ENCODE results near the gene NSG1.

The NSG1 gene

DNA sequence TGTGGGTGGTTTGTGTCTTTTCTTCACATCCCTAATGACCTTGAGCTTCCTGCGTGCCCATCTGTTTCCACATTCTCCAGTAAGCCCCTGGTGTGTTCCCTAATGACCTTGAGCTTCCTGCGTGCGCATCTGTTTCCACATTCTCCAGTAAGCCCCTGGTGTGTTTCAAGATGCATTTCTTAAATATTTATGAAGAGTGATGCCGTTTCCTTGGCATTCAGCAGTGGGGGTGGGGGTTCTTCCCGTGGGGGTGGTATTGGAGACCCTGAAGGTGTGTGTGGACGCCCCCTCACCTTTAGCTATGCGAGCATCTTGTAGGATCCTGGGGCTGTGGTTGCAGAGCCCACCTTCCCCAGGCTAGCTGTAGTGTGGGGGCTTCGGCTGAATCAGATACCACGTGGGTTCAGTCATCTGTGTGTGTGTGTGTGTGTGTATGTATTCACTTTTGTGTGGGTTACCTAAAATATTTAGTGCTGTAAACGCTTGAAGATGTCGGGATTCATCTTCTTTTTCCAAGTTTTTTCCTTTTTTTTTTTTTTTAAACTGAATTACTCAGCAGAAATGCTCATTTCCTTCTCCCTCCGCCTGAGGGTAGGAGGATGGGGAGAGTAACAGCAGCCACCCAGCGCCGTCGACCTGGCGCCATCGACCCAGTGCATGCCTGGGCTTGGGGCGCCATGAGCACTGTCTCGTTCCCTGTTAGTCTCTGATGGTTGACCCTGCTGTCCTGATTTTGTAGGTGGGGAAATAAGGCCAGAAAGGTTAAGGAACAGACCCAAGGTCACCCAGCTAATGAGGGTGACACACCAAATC is 9.9 kb downstream of the NSG1 start:
- DNase-seq: no peak

DNA sequence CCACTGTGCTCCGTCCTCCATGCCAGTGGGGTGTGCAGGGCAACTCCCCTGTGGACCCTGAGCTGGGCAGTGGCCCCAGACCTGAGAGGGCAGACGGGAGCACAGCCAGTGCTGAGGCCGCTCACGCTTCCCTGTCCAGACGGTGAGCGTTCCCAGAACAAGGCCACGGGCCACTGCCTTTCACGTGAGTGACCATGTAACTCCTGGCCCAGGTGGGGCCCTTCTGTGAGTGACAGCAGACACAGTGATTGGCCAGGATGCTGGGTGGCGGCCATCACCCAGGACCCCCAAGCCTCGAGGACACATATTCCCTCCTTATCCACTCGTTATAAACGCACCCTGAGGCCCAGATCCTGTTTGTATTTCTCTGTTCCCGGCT is 10.5 kb downstream of the NSG1 start:
- no peak for DNase-seq

GRCh38 chr4:4398430-4398829 is 11.5 kb downstream of the NSG1 start:
- DNase-seq: no peak

DNA sequence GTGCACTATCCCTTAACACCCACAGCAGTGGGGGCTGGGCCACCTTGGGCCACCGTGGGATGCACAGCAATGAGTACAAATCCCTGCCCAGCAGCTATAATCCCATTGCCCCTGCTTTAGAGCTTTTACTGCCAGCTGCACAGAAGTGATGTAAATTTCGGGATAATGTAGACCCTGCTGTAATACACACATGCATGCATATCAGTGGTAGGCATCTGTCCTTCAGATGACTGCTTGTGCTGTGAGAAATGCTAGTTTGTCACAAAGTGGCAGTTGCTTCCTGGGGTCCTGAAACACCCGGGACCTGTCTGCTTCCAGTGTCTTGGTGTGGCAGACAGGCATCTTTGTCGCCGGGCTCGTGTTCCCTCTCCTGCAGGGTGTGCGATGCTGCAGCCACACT is 14.1 kb downstream of the NSG1 start:
- DNase-seq: no peak

- no peak for DNase-seq
These were observed 16.1 kb downstream of the NSG1 start for GRCh38 chr4:4402966-4403365.

DNA sequence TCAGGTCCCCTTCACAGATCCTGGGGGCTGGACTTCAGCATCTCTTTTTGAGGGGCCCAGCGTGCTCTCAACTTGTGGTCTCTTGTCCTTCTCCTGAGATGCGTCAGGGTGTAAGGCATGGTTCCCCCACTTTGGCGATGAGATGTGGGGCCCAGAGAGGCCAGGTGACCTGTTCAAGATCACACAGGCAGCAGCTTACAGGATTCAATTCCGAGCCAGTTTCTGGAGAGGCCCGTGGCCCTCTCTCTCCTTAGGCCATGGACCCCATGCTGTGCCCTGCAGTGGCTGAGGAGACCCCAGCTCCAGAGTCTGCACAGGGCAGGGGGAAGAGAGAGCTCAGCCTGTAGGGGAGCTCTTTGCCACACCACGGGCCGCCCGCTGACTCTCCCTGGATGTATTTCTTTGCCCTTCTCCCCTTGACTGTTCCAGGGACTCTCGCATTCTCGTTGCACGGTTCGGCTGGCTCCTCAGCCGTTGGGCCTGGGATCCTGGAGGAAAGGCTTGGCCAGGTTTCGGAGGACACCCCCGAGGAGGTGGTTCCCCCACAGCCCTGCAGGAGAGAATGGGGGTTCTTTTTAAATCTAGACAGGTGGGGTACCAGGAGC is 18.6 kb downstream of the NSG1 start:
- DNase-seq: no peak

DNA sequence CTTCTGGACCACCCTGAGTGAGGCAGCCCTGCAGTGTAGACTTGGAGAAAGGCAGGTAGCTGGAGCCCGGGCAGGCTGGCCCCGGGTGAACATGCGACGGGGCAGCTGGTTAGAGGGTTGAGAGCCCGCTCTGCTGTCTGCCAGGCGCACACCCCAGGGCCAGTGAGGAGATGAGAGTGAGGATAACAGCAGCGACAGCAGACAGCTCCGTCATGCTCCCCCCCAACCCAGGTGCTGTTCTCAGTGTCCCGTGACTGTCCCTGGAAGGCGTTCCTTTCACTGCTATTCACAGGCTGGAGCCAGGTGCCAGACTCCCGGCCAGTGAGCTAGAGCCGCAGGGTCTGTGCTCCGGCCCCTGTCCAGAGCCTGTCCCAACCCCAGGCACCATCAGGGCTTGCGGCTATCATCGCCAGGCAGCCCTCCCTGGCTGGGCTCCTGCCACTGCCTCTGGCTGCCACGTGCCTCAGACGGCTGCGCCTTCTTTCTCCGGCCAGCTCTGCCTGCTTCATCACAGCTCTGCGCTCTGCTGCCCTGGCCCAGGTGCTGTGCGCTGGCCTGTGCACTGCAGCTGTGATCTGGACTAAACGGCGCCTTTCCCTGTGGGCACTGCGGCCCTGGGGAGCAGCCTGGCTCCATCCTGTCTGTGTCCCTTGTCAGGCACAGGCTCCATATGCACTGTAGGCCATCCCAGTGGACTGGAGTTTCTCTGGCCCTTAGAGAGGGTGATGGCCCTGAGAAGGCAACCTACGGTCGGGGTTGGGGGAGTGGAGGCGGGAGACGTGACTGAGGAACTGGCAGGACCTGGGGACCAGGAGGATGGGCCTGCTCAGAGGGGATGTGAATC is 19.8 kb downstream of the NSG1 start:
- DNase-seq: no peak

GRCh38 chr4:4407299-4408131 is 20.6 kb downstream of the NSG1 start:
- no peak for DNase-seq

GRCh38 chr4:4408132-4408523 is 21.2 kb downstream of the NSG1 start:
- DNase-seq: no peak

DNA sequence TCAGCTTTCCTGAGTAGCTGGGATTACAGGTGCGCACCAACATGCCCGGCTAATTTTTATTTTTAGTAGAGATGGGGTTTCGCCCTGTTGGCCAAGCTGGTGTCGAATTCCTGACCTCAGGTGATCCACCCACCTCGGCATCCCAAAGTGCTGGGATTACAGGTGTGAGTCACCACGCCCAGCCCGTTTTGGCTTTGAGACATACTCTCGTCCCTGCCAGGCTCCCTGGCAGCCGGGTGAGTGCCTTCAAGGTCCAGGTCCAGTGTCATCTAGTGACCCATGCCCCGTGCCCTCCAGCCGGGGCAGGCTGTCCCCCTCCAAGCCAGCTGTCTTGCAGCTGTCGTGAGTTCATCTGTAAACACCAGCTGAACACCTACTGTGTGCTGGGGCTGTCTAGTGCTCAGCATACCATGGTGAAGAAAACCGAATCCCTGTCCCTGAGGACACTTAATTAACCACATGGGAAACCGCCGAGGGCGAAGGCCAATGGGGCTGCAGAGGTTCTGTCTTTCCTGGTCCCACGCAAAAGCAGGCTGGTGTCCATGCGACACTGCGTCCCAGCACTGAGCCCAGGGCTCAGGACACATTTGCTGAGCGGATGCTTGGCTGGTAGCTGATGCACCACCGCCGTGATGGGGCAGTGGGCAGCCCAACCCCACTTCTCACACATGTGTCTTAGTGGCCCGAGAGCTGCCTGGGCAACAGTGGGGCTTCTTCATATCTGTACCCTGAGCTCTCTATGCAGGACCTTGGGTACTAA is 21.9 kb downstream of the NSG1 start:
- DNase-seq: no peak

DNA sequence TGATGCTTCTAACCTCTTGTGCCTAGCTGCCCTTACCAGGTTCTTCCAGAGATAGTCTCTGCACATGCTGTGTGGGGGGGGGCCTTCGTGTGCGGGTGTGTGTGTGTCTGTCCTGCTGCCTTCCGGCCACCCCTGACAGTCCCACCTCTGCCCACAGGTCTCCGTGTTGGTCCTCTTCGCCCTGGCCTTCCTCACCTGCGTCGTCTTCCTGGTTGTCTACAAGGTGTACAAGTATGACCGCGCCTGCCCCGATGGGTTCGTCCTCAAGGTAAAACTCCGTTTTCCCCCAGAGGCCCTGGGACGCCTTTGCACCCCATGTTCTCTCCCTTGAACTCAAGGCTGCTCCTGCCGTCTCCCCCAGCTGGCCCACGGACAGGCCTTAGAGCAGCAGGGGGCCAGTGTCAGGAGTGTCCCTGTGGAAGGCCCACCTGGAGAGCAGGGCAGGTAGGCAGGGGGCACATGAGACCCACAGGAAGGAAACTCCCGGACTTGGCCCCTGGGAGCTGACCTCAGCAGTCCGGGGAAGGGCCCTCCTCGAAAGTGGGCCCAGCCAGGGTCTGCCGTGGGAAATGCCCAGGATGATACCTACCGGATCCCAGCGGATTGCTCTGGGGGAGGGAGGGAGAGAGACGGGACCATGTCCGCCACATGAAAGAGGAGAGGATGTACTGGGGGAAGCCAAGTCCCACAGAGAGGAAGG is 22.7 kb downstream of the NSG1 start:
- no peak for DNase-seq

DNA sequence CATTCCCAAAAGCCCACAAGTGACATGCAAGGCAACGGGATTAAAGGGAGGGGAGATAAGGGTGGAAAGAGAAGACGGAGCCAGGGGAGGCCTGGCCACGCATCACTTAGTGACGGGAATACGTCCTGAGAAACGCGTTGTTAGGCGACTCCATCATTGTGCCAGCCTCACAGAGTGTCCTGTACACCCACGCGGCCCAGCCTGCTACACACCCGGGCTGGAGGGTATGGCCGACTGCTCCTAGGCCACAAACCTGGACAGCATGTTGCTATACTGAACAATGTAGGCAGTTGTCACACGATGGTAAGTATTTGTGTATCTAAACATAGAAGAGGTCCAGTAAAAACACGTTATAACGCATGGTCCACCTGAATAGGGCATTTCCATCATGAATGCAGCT is 23.4 kb downstream of the NSG1 start:
- no peak for DNase-seq

- DNase-seq: no peak
These were observed 25.0 kb downstream of the NSG1 start for GRCh38 chr4:4411906-4412305.

GRCh38 chr4:4412641-4413372 is 25.9 kb downstream of the NSG1 start:
- DNase-seq: no peak

DNA sequence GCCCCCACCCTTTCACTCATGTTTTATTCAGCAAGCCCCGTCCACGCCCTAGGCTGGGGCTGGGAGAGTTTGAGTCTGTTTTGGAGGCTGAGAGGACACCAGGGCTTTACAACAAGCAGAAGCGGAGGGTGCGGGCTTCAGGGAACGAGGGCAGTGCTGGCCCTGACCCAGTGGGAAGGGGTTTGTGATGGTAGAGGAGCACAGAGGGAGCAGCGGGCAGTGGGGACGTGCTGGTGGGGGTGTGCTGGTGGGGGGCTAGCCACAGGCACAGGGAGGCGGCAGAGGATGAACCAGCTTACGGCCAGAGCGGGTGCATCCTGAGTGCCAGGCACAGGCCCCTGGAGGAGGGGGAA is 26.4 kb downstream of the NSG1 start:
- no peak for DNase-seq

- no peak for DNase-seq
These were observed 26.9 kb downstream of the NSG1 start for GRCh38 chr4:4413806-4414205.

DNA sequence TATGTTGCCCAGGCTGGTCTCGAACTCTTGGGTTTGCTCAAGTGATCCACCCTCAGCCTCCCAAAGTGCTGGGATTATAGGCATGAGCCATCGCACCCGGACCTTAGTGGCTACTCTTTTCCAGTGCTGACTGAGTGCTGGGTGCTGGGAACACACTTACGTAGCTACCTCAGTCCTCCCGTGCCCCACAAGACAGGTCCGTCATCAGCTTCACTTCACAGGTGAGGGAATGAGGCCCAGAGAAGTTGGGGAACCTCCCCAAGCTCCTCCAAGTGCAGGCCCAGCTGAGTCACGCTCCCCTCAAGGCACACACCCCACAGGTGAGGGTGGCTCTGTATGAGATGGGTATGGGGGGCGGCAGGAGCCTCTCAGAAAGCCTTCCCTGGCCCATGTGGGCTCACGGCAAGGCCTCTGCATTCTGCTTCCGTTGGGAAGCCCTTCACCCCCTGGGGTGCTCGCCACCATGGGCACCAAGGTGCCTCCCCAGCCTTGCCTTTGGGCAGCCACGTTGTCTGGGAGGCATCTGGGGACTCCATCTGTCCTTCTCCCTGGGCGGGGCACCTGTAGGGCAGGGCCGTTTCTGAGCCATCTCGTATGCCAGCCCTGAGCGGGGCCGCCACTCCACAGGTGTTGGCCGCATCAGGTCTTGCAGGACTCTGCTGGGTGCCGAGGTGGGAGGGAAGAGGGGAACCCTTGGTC is 28.4 kb downstream of the NSG1 start:
- DNase-seq: no peak

GRCh38 chr4:4415806-4416805 is 29.2 kb downstream of the NSG1 start:
- DNase-seq: no peak

DNA sequence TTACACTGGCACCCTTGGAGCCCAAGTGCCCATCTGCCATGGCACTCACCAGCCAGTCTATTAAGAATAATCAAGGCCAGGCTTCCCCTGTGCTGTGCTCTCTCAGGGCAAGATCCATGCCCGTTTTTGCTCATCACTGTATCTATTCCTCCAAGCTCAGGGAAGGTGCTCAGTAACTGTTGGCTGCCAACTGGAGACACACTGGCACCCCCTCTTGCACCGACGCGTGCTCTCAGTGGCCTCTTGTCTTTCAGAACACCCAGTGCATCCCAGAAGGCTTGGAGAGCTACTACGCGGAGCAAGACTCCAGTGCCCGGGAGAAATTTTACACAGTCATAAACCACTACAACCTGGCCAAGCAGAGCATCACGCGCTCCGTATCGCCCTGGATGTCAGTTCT is 30.1 kb downstream of the NSG1 start:
- no peak for DNase-seq

Data from NCI-H510A (cell line).